Fibroblast of skin of right biceps (primary cell): Measurements from ENCODE around the gene FBXL22.

Experiments
- DNase-seq: peaks from one replicate; pipeline ENCODE4 v3.0.0-alpha.2; 2013

FBXL22 gene

GRCh38 chr15:63597038-63597790, at the start of gene FBXL22:
Gene FBXL22, plus strand, starts transcription at chr15:63597387. Its CDS starts 6 bp downstream, at chr15:63597393.
- DNase-seq: peak; percentile 44

DNA sequence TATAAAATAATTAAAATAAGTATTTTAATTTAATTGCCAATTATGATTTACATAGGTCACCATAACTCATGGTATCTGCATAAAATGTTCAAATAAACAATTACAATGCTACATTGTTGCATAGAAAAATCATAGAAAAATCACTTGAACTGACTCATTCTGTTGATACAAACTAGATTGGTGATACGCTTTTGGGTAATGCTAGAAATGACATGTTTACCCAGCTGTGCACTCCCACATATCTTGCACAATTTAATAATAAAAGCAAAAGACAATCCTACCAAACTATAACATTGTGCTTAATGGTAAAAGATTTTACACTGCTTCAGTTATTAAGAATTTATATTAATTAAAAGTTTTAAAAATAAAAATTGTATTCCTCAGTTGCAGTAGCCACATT, 45.8 kb upstream of the FBXL22 start:
- DNase-seq: peak; percentile 38

- DNase-seq: peak; percentile 97
These were observed 43.8 kb upstream of the FBXL22 start for GRCh38 chr15:63553388-63553791.

DNA sequence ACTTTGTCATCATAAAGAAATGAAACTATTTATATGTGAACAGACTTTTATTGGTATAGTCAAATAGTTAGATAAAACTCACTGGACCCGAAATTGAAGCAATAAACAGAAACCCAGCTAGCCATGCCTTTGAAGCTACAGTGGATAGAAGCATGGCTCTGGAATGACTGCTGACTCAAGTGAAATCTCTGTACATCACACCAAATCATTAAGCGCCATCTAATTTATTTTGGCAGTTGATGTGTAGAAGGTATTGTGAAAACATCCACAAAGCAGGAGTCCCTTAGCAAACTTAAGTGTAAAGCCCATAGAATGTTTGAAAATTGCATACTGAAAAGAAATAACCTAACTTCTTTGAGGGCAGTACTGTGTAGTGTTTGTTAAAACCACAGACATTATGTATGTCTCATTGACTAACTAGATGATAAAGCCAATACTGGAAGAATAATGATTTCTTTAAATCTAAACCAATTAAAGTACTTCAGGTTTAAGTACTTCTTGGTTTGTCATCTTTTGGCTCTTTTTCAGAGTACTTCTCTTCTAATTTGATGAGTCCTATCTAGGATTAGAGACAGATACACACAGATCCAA, 42.8 kb upstream of the FBXL22 start:
- DNase-seq: peak; percentile 38

GRCh38 chr15:63555507-63555906, 41.7 kb upstream of the FBXL22 start:
- no peak for DNase-seq

DNA sequence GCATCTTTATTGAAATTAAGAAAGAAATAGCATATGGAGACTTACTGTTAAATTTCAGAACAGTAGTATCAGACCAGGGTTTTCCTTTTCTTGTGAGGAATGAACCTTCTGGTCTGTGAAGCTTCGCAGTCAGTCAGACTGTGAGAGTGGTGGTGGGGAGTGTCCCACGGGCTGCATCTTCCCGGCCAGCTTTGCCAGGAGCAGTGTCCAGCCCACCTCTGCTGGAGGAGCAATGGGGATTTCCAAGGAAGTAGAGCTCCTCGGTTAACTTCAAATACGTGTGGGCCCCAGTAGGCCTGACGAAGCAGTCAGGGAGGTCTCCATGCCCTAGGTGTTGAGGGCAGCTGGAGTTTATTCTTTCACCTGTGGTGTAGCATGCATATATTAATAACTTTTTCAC, 40.9 kb upstream of the FBXL22 start:
- no peak for DNase-seq

DNA sequence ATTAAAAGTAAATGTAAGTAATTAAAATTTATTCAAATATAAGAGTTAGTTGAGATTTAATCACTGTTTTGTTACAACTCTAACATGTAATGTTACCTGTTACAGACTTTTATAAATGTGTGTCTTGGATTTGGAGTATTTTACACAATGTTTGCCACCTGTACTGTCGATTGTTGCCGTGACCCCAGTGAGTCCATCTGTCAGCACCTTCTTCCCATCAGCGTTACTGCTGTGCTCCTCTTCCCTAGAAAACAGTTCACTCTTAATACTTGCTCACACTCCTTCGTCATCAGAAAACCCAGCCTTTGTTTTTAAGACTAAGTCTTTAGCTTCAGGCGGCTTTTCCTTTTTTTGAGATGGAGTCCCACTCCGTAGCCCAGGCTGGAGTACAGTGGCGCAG, 40.5 kb upstream of the FBXL22 start:
- no peak for DNase-seq

- no peak for DNase-seq
These were observed 37.4 kb upstream of the FBXL22 start for GRCh38 chr15:63559753-63560152.

DNA sequence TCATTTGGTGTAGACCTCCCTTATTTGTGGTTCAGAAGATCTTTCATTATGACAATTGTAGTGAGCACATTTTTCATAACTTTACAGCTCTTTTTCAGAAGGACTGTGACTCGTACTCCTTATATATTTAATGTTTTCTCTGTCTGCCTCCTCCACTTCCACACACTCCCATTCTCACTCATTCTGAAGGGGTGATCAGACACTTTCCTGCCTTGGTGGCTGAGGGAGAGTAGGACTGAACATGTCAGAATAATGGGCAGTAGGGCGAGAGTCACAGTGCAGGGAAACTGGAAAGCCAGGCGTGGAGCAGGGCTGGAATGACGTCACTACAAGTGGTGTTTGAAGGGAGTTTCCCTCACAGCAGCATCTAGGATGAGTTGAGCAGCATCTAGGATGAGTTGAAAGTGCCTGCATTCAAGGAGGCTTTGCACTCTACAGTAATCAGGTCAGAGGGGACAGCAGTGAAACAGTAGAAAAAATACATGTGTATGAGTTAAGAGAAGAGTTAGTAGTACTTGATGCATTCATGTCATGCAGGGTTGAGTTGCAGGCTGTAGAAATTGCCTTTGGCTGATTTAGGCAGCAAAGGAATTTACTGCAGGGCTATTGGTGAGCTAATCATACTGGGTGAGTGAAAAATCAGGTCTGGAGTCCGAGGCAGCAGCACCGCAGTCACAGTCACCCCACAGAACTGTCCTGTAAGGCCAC, 36.3 kb upstream of the FBXL22 start:
- no peak for DNase-seq

GRCh38 chr15:63564093-63564492, 33.1 kb upstream of the FBXL22 start:
- DNase-seq: no peak

- no peak for DNase-seq
These were observed 31.5 kb upstream of the FBXL22 start for GRCh38 chr15:63565536-63566186.

DNA sequence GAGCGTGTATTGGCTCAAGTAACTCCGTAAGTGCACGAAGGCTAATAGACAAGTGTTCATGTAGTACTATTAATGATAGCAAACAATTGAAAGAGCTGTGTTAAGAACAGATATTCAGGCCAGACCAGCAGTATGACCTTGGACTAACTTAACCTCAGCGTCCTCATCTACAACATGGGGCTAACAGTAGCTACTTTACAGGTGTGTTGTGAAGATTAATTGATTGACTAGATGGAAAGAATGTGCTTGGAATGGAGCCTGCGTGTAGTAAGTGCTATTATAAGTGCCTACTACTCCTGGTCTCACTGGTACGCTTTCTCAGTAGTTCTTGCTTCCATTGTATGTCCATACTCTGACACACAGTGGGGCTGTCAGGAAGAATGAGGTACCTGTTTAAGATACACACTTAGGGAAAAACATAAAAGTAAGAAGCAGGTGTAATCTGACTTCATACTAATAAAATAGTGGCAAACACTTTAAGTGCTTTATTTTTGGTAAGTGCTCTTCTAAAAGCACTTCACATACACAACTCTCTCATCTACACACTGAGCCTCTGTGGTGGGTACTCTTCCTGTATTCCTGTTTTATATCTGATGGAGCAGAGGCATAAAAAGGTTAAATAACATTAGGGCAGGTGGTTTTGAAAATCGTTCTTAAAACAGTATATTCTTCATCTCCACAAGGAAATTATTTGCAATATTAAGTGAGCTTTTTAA, 24.3 kb upstream of the FBXL22 start:
- no peak for DNase-seq

DNA sequence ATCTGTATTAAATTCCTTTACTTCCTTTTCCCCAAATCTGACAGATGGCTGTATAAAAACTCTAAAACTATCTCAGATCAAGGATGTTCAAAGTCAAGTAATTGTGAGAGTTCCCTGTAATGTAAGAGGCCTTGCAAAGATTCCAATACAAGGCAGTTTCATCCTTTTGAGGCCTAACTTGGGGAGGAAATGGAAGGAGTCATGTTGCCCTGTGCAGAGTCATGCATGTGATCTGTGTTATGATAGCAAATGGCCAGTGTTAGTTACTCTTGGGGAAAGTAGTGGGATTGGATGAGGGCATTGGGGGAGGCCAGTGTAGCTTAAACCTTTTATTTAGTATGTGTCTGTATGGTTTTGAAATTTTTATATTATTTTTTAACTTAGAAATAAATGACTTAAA, 23.7 kb upstream of the FBXL22 start:
- peak; percentile 13 for DNase-seq

DNA sequence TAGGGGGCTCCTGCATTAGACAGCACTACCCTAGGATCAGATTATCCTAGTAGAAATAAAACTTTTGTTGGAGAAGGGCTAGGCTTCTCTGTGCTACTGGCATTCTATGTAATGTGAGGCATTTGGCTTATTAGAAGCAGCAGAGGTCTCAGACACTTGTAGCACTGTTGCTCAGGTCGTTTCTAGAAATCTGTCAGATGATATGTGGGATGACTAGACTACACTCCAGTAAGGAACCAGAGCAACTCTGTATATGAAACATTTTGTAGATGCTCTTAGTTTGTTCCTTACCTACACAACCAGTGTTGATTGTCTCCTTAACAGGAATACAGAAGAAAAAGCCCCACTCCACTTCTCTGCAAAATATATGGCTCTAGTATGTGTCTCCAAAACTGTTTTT, 21.9 kb upstream of the FBXL22 start:
- DNase-seq: no peak

GRCh38 chr15:63576441-63576840, 20.7 kb upstream of the FBXL22 start:
- peak; percentile 25 for DNase-seq

DNA sequence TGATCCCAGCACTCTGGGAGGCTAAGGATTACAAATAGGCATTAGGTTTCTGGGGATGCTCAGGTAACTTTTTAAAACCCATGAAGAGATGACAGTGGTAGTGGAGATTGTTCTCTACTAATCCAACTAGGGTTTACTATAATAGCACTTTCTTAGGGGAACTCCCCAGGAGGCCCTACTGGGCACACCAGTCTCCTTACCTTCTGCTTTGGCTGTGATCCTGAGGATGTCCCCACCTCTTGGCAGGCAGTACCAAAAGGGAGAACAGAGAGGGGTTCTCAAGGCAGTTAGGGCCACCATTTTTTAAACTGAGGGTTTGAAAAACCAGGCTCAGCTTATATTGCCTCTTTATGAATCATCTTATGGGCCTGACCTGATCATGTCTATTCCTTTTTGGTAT, 15.0 kb upstream of the FBXL22 start:
- no peak for DNase-seq

GRCh38 chr15:63582718-63583426, 14.3 kb upstream of the FBXL22 start:
- peak; percentile 86 for DNase-seq

GRCh38 chr15:63586790-63587189, 10.4 kb upstream of the FBXL22 start:
- no peak for DNase-seq

DNA sequence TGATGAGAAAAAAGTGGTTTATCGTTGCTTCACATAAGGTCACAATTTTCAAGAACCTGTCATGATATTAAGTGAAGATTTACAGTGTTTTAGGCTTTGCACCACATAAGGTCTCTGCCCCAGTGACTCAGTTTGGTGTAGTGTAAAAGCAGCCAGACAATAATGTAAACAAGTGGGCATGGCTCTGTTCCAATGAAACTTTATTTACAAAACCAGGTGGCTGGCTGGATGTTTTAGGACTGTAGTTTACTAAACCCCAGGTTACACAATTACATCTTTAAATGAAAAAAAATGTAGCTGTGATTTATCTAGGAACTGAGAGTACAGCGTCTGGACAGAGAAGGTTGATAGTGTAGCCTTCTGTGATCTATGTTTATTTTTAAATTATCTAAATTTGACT, 9.7 kb upstream of the FBXL22 start:
- DNase-seq: no peak

- no peak for DNase-seq
These were observed 8.4 kb upstream of the FBXL22 start for GRCh38 chr15:63588826-63589225.

GRCh38 chr15:63593705-63594671, 3.2 kb upstream of the FBXL22 start:
- DNase-seq: no peak
